ENCODE data around the gene PCBP2. TPM values are rescaled to one million over a fixed set of nuclear protein-coding genes. Genes with fewer than 3 reads are reported as not detected.

PCBP2 gene
- total and polyA plus RNA-seq, 2 experiments from 2014 or later, result 100 to 143 TPM

DNA sequence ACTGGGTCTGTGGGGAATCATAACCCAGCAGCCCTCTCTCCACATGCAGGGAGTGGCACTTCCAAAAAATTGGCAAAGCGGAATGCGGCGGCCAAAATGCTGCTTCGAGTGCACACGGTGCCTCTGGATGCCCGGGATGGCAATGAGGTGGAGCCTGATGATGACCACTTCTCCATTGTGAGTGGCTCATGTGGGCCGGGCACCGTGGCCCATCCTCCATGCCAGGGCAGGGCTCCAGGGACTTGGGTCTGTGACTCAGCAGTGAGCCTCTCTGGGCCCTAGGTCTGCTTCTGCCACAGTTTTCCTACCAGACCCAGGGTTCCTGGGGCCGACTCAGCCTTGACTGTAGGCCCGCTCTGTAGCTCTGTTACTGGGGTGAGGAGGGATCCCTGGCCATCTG lies 53.2 kb downstream of the PCBP2 start:
- 27 to 33% methylated on average over 10 of the region's 10 CpGs for WGBS, 2 experiments (ENCODE audit: low coverage in 1 of 2, low lambda C conversion rate in 2 of 2, missing lambda C conversion rate in 2 of 2)
- Histone ChIP-seq H3K4me2 (ENCODE audit: unreplicated experiment) (no peak overlapping the region), H3K4me3 (no peak overlapping the region), H3F3A (ENCODE audit: insufficient read depth) (peaks cover 34% of the 10 kb centered on the region), H3K9me2 (ENCODE audit: insufficient read depth) (no peaks in the 10 kb centered on the region), H3K4me1 (ENCODE audit: insufficient read depth) (peaks cover 35% of the 10 kb centered on the region), H2AFZ (no peak overlapping the region), H3K36me3 (ENCODE audit: low read depth) (no peaks in the 10 kb centered on the region), H3K27ac (peak overlapping the region; percentile 80), H4K20me1 (ENCODE audit: insufficient read depth) (no peaks in the 10 kb centered on the region), H3K9ac (peak overlapping the region; percentile 74), H3K79me2 (ENCODE audit: insufficient read depth) (peaks cover 21% of the 10 kb centered on the region), H3K27me3 (replicated peaks; ENCODE audit: insufficient read depth) (no peaks in the 10 kb centered on the region), H3K9me3 (ENCODE audit: low read depth) (no peaks in the 10 kb centered on the region)
- peak; percentile 96 for DNase-seq
- in situ Hi-C loops (cut with MboI), result no loop called here
- TF ChIP-seq EZH2phosphoT487 (IDR thresholded peaks at IDR 0.05; ENCODE audit: insufficient read depth, low read depth), result no peak
- TF ChIP-seq EZH2 (IDR thresholded peaks at IDR 0.05; ENCODE audit: insufficient read depth, poor library complexity, severe bottlenecking), result no peak

DNA sequence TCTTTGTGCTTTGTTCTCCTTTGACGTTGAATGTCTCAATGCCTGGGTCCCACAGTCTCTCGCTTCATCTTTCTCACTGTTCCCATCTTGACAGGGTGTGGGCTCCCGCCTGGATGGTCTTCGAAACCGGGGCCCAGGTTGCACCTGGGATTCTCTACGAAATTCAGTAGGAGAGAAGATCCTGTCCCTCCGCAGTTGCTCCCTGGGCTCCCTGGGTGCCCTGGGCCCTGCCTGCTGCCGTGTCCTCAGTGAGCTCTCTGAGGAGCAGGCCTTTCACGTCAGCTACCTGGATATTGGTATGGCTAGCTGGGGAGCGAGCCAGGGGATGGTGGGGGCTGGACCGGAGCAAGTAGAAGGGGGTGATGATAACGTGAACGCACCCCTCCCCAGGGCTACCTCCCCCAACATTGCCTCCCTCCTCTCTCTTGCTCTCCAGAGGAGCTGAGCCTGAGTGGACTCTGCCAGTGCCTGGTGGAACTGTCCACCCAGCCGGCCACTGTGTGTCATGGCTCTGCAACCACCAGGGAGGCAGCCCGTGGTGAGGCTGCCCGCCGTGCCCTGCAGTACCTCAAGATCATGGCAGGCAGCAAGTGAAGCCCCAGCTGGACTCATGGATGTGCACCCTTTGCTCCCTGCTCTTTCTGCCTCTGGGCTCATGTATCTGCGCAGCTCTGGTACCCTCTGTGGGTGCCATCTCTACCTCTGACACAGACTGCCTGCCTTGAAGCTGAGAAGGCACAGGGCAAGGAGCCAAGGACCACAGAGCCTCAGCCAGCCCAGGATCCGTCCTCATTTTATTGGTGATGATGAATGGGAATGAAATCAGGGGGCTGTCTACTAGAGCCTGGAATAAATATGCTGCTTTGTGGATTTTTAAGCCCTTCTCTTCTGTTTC lies 53.9 kb downstream of the PCBP2 start:
- peaks cover 32% of the 10 kb centered on the region for H3K4me1 ChIP-seq (ENCODE audit: insufficient read depth)
- WGBS, 2 experiments (ENCODE audit: low coverage in 1 of 2, low lambda C conversion rate in 2 of 2, missing lambda C conversion rate in 2 of 2), result 77 to 78% methylated on average over 19 of the region's 19 CpGs
- H3K79me2 ChIP-seq (ENCODE audit: insufficient read depth), result peaks cover 21% of the 10 kb centered on the region
- in situ Hi-C loops (cut with MboI), result no loop called here
- no peak overlapping the region for H3K4me3 ChIP-seq
- peak overlapping the region; percentile 80 for H3K27ac ChIP-seq
- H3K36me3 ChIP-seq (ENCODE audit: low read depth), result no peaks in the 10 kb centered on the region
- peaks cover 34% of the 10 kb centered on the region for H3F3A ChIP-seq (ENCODE audit: insufficient read depth)
- no peaks in the 10 kb centered on the region for H3K9me2 ChIP-seq (ENCODE audit: insufficient read depth)
- H3K9ac ChIP-seq, result peak overlapping the region; percentile 74
- H4K20me1 ChIP-seq (ENCODE audit: insufficient read depth), result no peaks in the 10 kb centered on the region
- DNase-seq, result peak; percentile 69
- H3K27me3 ChIP-seq (replicated peaks; ENCODE audit: insufficient read depth), result no peaks in the 10 kb centered on the region
- TF ChIP-seq EZH2 (IDR thresholded peaks at IDR 0.05; ENCODE audit: insufficient read depth, poor library complexity, severe bottlenecking) (no peak), EZH2phosphoT487 (IDR thresholded peaks at IDR 0.05; ENCODE audit: insufficient read depth, low read depth) (no peak)
- peak overlapping the region; percentile 7 for H3K4me2 ChIP-seq (ENCODE audit: unreplicated experiment)
- no peak overlapping the region for H2AFZ ChIP-seq
- H3K9me3 ChIP-seq (ENCODE audit: low read depth), result no peaks in the 10 kb centered on the region

DNA sequence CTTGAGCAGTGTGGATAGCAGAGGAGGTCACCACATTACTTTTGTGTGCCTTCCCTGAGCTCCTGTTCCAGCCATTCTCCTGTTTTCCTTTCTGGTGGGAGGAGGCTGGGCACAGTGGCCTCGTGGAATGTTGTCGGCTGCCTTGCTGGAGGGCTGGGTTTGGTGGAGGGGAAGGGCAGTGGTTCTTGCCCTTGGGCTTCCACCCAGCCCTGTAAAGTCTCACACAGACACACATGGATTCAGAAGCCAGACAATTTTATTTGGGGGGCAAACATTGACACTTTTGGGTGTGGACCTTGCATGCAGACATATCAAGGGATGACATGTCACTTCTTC lies 54.5 kb downstream of the PCBP2 start:
- peak overlapping the region; percentile 80 for H3K27ac ChIP-seq
- peaks cover 35% of the 10 kb centered on the region for H3F3A ChIP-seq (ENCODE audit: insufficient read depth)
- H4K20me1 ChIP-seq (ENCODE audit: insufficient read depth), result no peaks in the 10 kb centered on the region
- peak overlapping the region; percentile 7 for H3K4me2 ChIP-seq (ENCODE audit: unreplicated experiment)
- no peaks in the 10 kb centered on the region for H3K36me3 ChIP-seq (ENCODE audit: low read depth)
- H3K4me3 ChIP-seq, result no peak overlapping the region
- H3K9me2 ChIP-seq (ENCODE audit: insufficient read depth), result no peaks in the 10 kb centered on the region
- in situ Hi-C loops (cut with MboI), result no loop called here
- H3K4me1 ChIP-seq (ENCODE audit: insufficient read depth), result peaks cover 32% of the 10 kb centered on the region
- no peak for TF ChIP-seq EZH2phosphoT487 (IDR thresholded peaks at IDR 0.05; ENCODE audit: insufficient read depth, low read depth)
- no peak for TF ChIP-seq EZH2 (IDR thresholded peaks at IDR 0.05; ENCODE audit: insufficient read depth, poor library complexity, severe bottlenecking)
- H3K9ac ChIP-seq, result peak overlapping the region; percentile 74
- no peak overlapping the region for H2AFZ ChIP-seq
- 55 to 56% methylated on average over 2 of the region's 2 CpGs for WGBS, 2 experiments (ENCODE audit: low coverage in 1 of 2, low lambda C conversion rate in 2 of 2, missing lambda C conversion rate in 2 of 2)
- peaks cover 21% of the 10 kb centered on the region for H3K79me2 ChIP-seq (ENCODE audit: insufficient read depth)
- H3K27me3 ChIP-seq (replicated peaks; ENCODE audit: insufficient read depth), result no peaks in the 10 kb centered on the region
- no peaks in the 10 kb centered on the region for H3K9me3 ChIP-seq (ENCODE audit: low read depth)
- DNase-seq, result no peak

DNA sequence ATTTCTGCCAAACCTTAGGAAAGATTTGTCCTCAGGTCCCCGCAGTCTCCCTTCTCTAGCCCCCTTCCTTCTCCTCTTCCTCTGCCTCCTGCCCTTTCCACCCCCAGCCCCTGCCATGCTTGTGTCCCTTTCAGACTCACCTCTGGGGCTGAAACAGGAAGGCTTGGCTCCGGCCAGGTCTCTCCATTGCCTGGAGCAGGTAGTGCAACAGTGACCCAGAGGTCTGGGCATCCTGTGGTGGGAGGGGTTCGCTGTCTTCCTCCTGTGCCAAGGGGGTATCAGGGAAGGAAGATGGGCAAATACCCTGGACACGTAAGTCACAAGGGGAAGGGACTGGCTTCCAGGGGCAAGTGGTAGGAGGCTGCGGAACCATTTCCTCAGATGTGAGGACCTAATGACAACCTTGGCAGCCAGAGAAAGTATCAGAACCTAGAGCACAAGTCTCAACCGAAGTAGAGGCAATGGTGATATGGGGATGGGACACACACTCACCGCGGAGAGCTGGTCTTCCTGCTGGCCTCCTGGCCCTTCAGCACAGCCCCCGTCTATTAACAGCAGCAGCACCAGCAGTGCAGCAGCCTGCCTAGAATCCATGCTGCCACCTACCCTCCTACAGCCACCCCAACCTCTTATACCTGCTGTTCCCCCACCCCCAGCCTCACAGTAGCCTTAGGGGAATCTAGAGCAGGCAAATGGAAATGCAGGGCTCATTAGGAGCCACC lies 55.1 kb downstream of the PCBP2 start, which contains the start of gene NPFF:
NPFF (minus strand) TSS at position 604 of the 722 bp plus-strand sequence; CDS start at position 594, 10 bp downstream.
- Histone ChIP-seq H3K9me2 (ENCODE audit: insufficient read depth) (no peaks in the 10 kb centered on the region), H4K20me1 (ENCODE audit: insufficient read depth) (no peaks in the 10 kb centered on the region), H3K9me3 (ENCODE audit: low read depth) (no peaks in the 10 kb centered on the region), H3K4me1 (ENCODE audit: insufficient read depth) (peaks cover 26% of the 10 kb centered on the region), H3K79me2 (ENCODE audit: insufficient read depth) (peaks cover 15% of the 10 kb centered on the region), H3K27ac (peak within 1 kb of the TSS; percentile 80), H2AFZ (no peak within 1 kb of the TSS), H3K4me2 (ENCODE audit: unreplicated experiment) (peak within 1 kb of the TSS; percentile 7), H3K4me3 (no peak within 1 kb of the TSS), H3K27me3 (replicated peaks; ENCODE audit: insufficient read depth) (no peaks in the 10 kb centered on the region), H3K9ac (peak within 1 kb of the TSS; percentile 74), H3F3A (ENCODE audit: insufficient read depth) (peaks cover 35% of the 10 kb centered on the region), H3K36me3 (ENCODE audit: low read depth) (peaks cover 5% of the 10 kb centered on the region; the same call in 1 of the 2 replicates)
- TF ChIP-seq EZH2phosphoT487 (IDR thresholded peaks at IDR 0.05; ENCODE audit: insufficient read depth, low read depth), result no peak
- no peak for TF ChIP-seq EZH2 (IDR thresholded peaks at IDR 0.05; ENCODE audit: insufficient read depth, poor library complexity, severe bottlenecking)
- in situ Hi-C loops (cut with MboI), result no loop called here
- DNase-seq, result no peak
- 85 to 86% methylated on average over 9 of the region's 9 CpGs for WGBS, 2 experiments (ENCODE audit: low coverage in 1 of 2, low lambda C conversion rate in 2 of 2, missing lambda C conversion rate in 2 of 2)

All from GM23248 (cell line).